Right lobe of liver (tissue), 4 donors: Measurements from ENCODE around the gene ARFIP1.

Experiments
- POLR2A ChIP-seq: fragments of 450-650 bp; IDR thresholded peaks from one replicate; pipeline ENCODE4 v1.6.1; 2017; ENCODE audit warnings: antibody characterized with exemption, mild to moderate bottlenecking
- TF ChIP-seq, protein P1 (sequence below), 4 donors: fragments of 200-600 bp in 3 of 4; fragments of 450-650 bp in 1 of 4; IDR thresholded peaks; one replicate each; pipeline versions ENCODE4 v1.5.1 to v1.8.0; 2016 to 2022; ENCODE audit warnings: antibody characterized with exemption in 4 of 4, mild to moderate bottlenecking in 2 of 4
- donor health status: DM: no; HTN: no; CAD: no.
- donor health status: DM: no; HTN: no; CAD: no.
- donor health status: DM: no; HTN: yes; CAD: no.

DNA sequence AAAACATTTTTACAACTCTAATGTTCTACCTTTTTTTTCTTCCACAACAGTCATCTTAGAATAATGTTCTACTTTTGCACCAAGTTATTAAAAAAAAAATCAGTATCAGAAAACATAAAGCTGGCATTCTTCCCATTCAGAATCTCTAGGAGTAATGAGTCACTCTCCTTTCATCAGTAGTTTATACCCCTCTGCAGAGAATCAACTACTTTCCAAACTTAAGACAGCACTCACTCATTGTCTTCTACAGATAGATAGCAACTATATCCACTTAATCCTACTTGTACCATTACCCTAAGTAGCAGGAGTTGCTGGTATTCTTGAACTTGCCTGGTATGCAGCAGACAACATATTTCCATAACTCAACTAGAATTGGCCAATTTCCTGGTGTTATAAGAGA is 3.4 kb upstream of the ARFIP1 start:
- TF ChIP-seq, protein P1, sequence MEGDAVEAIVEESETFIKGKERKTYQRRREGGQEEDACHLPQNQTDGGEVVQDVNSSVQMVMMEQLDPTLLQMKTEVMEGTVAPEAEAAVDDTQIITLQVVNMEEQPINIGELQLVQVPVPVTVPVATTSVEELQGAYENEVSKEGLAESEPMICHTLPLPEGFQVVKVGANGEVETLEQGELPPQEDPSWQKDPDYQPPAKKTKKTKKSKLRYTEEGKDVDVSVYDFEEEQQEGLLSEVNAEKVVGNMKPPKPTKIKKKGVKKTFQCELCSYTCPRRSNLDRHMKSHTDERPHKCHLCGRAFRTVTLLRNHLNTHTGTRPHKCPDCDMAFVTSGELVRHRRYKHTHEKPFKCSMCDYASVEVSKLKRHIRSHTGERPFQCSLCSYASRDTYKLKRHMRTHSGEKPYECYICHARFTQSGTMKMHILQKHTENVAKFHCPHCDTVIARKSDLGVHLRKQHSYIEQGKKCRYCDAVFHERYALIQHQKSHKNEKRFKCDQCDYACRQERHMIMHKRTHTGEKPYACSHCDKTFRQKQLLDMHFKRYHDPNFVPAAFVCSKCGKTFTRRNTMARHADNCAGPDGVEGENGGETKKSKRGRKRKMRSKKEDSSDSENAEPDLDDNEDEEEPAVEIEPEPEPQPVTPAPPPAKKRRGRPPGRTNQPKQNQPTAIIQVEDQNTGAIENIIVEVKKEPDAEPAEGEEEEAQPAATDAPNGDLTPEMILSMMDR (IDR thresholded peaks at IDR 0.05), result no peak
- TF ChIP-seq POLR2A, result no peak
